Endodermal cell (in vitro differentiated cells): ENCODE measurements around the gene LARP1. TPM values are rescaled to one million over a fixed set of nuclear protein-coding genes. Genes with fewer than 3 reads are reported as not detected.
"Not testable (repeated sequence)": the region's sequence is repeated elsewhere in the genome, so short reads cannot be mapped to it uniquely, and the experiment has no call there.

Experiments
- DNase-seq: peaks from one replicate; pipeline ENCODE4 v3.0.0-alpha.2; 2017
- H3K27ac ChIP-seq: 2 replicates; pipeline ENCODE4 v1.5.1; 2013; ENCODE audit warnings: mild to moderate bottlenecking, low read depth, low read length, moderate library complexity
- H3K27me3 ChIP-seq: 2 replicates; pipeline ENCODE4 v1.6.1; 2013; ENCODE audit warnings: mild to moderate bottlenecking, low read length, moderate library complexity; ENCODE audit not compliant: insufficient read depth, control insufficient read depth, poor library complexity, severe bottlenecking
- H3K36me3 ChIP-seq: 2 replicates; pipeline ENCODE4 v1.7.0; 2013; ENCODE audit warnings: mild to moderate bottlenecking, low read length, moderate library complexity; ENCODE audit not compliant: control insufficient read depth, insufficient read depth
- H3K4me1 ChIP-seq: one replicate; pipeline ENCODE4 v1.7.0; 2013; ENCODE audit warnings: low read length; ENCODE audit not compliant: control insufficient read depth, insufficient read depth
- H3K4me3 ChIP-seq: 2 replicates; pipeline ENCODE4 v1.5.1; 2013; ENCODE audit warnings: mild to moderate bottlenecking, low read length, moderate library complexity
- H3K9ac ChIP-seq: 2 replicates; pipeline ENCODE4 v1.6.1; 2013; ENCODE audit warnings: mild to moderate bottlenecking, low read length, moderate library complexity; ENCODE audit not compliant: poor library complexity, severe bottlenecking; ENCODE audit errors: extremely low read depth
- H3K9me3 ChIP-seq: 2 replicates; pipeline ENCODE4 v1.6.1; 2013; ENCODE audit warnings: mild to moderate bottlenecking, low read length, moderate library complexity; ENCODE audit not compliant: control insufficient read depth
- H3K27ac Mint-ChIP-seq: 2 replicates; pipeline ENCODE4 v1.8.0; 2020; ENCODE audit warnings: mixed read lengths
- H3K27me3 Mint-ChIP-seq: 2 replicates; pipeline ENCODE4 v1.8.0; 2021; ENCODE audit warnings: mild to moderate bottlenecking, mixed read lengths; ENCODE audit not compliant: insufficient read depth
- H3K36me3 Mint-ChIP-seq: 2 replicates; pipeline ENCODE4 v1.8.0; 2020; ENCODE audit warnings: low read depth, mixed read lengths
- H3K4me1 Mint-ChIP-seq: 2 replicates; pipeline ENCODE4 v1.8.0; 2020; ENCODE audit warnings: mixed read lengths
- H3K4me3 Mint-ChIP-seq: 2 replicates; pipeline ENCODE4 v1.8.0; 2020; ENCODE audit warnings: mild to moderate bottlenecking, moderate library complexity, mixed read lengths
- H3K9me3 Mint-ChIP-seq: 2 replicates; pipeline ENCODE4 v1.8.0; 2020; ENCODE audit warnings: mild to moderate bottlenecking, mixed read lengths
- CTCF ChIP-seq: fragments of 200-600 bp; sonication (generic); conservative IDR thresholded peaks from 2 replicates; pipeline ENCODE4 v1.5.0; 2021; ENCODE audit warnings: antibody characterized with exemption, mild to moderate bottlenecking
- WGBS, 2 experiments: methylation state at CpG; one replicate each; pipeline versions ENCODE4 v1.1.5 to v1.1.7; 2013; ENCODE audit warnings: missing lambda C conversion rate in 2 of 2, mixed read lengths in 1 of 2; ENCODE audit not compliant: insufficient coverage in 1 of 2, insufficient read length in 1 of 2; 5-methylcytosine and 5-hydroxymethylcytosine counted together
- total RNA-seq, 2 donors: library from RNA; stranded (reverse); fragmentation: NEBNext Ultra II Directional in 1 of 2; extraction: Animal tissue kit (Norgen Biotek cat#: 25700) in 1 of 2; gene quantifications; 2 replicates in 1 of 2; 3 replicates in 1 of 2; pipeline ENCODE4 v1.2.1, GENCODE V29; 2021

The LARP1 gene
- total RNA-seq, 2 donors from 2014 or later: 193 to 273 TPM

DNA sequence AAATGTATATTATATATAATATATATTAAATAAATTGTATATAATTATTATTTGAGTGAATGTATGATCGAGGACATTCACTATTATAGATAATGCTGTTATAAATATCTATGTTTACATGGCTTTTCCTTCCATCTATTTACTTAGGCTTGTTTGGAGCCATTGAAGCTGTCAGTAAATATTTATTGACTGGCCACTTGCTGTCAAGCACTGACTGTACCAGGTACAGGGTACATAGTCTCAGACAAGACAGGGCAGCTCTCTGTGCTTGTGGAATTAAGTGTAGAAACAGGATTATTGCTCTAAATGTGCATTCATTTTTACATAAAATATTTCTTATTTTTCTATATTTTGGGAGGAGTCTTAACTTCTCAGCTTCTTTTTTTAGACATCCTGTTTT, 78.9 kb downstream of the LARP1 start:
- Histone ChIP-seq H3K9ac (no peak overlapping the region), H3K9me3 (no peaks in the 10 kb centered on the region), H3K36me3 (peaks cover 14% of the 10 kb centered on the region), H3K4me3 (no peak overlapping the region), H3K4me1 (peaks cover 23% of the 10 kb centered on the region), H3K27me3 (no peaks in the 10 kb centered on the region), H3K27ac (no peak overlapping the region)
- TF ChIP-seq CTCF: no peak
- H3K27me3 Mint-ChIP-seq: no peaks in the 10 kb centered on the region
- DNase-seq: no peak
- H3K36me3 Mint-ChIP-seq: peaks cover 24% of the 10 kb centered on the region
- WGBS, 2 experiments: 100% methylated on average over 1 of the region's 1 CpG; no CpG with 5 or more reads in 1 of the 2 experiments
- H3K4me3 Mint-ChIP-seq: no peak overlapping the region
- H3K4me1 Mint-ChIP-seq: peaks cover 22% of the 10 kb centered on the region
- no peaks in the 10 kb centered on the region for H3K9me3 Mint-ChIP-seq
- no peak overlapping the region for H3K27ac Mint-ChIP-seq

GRCh38 chr5:154835701-154836052, 80.5 kb downstream of the LARP1 start:
- H3K27ac Mint-ChIP-seq, H3K4me3 Mint-ChIP-seq, H3K27ac ChIP-seq, H3K4me3 ChIP-seq, DNase-seq, H3K9ac ChIP-seq, H3K27me3 ChIP-seq, H3K27me3 Mint-ChIP-seq, H3K9me3 ChIP-seq, H3K9me3 Mint-ChIP-seq: not testable (repeated sequence)
- peaks cover 10% of the 10 kb centered on the region for H3K36me3 ChIP-seq
- Mint-ChIP-seq H3K4me1 (peaks cover 17% of the 10 kb centered on the region), H3K36me3 (peaks cover 14% of the 10 kb centered on the region)
- peaks cover 15% of the 10 kb centered on the region for H3K4me1 ChIP-seq
- WGBS, 2 experiments: 96 to 97% methylated on average over 8 to 9 of the region's 9 CpGs

DNA sequence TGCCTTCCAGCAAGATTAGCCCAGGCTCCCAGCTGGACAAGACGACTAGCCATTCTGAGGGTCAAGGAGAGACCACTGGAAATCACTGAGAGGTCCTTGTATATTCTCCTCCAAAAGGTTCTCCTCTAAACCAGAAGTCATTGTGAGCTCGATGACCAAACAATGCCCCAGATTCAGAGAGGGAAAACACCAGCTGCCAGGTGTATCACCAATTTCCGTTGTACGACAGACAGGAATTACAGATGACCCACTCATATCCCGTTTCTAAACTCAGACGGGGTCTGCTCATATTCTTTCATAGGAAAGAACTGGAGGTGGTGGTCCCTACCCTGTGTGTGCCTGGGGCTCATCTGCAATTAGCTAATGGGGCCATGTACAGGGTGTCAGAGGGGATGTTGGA, 81.0 kb downstream of the LARP1 start:
- H3K27me3 Mint-ChIP-seq: no peaks in the 10 kb centered on the region
- no peaks in the 10 kb centered on the region for H3K9me3 Mint-ChIP-seq
- 95 to 100% methylated on average over 4 to 6 of the region's 6 CpGs for WGBS, 2 experiments
- H3K27ac Mint-ChIP-seq: no peak overlapping the region
- no peaks in the 10 kb centered on the region for H3K27me3 ChIP-seq
- peaks cover 22% of the 10 kb centered on the region for H3K4me1 Mint-ChIP-seq
- no peak for DNase-seq
- H3K4me3 ChIP-seq: no peak overlapping the region
- H3K36me3 Mint-ChIP-seq: peaks cover 12% of the 10 kb centered on the region
- H3K36me3 ChIP-seq: peaks cover 6% of the 10 kb centered on the region
- H3K4me3 Mint-ChIP-seq: no peak overlapping the region
- no peak overlapping the region for H3K27ac ChIP-seq
- H3K9me3 ChIP-seq: no peaks in the 10 kb centered on the region
- peaks cover 19% of the 10 kb centered on the region for H3K4me1 ChIP-seq
- no peak overlapping the region for H3K9ac ChIP-seq
- no peak for TF ChIP-seq CTCF
